Smooth muscle cell (in vitro differentiated cells): Measurements from ENCODE around the gene ILRUN. TPM values are rescaled to one million over a fixed set of nuclear protein-coding genes. Genes with fewer than 3 reads are reported as not detected.
"Not testable (repeated sequence)": the region's sequence is repeated elsewhere in the genome, so short reads cannot be mapped to it uniquely, and the experiment has no call there.

Source experiments
- DNase-seq: peaks from one replicate; lab custom pipeline; 2025; ENCODE audit not compliant: unreplicated experiment; lab: John Stamatoyannopoulos, UW
- H2AFZ ChIP-seq: fragments of 200-600 bp; sonication (generic); 2 replicates; pipeline ENCODE4 v1.6.0; 2016; ENCODE audit warnings: antibody characterized with exemption, low read depth, mild to moderate bottlenecking
- H3F3A ChIP-seq: fragments of 200-600 bp; sonication (generic); 2 replicates; pipeline ENCODE4 v1.6.0; 2017; ENCODE audit warnings: antibody characterized with exemption, low read depth
- H3K27ac ChIP-seq: fragments of 200-600 bp; sonication (generic); 2 replicates; pipeline ENCODE4 v1.5.1; 2016; ENCODE audit warnings: low read depth, mild to moderate bottlenecking
- H3K27me3 ChIP-seq: fragments of 200-600 bp; sonication (generic); 2 replicates; pipeline ENCODE4 v1.6.1; 2016; ENCODE audit warnings: low read depth, mild to moderate bottlenecking
- H3K36me3 ChIP-seq: fragments of 200-600 bp; sonication (generic); 2 replicates; pipeline ENCODE4 v1.5.1; 2016; ENCODE audit warnings: low read depth
- H3K4me1 ChIP-seq: fragments of 200-600 bp; sonication (generic); 2 replicates; pipeline ENCODE4 v1.5.1; 2016; ENCODE audit warnings: low read depth
- H3K4me2 ChIP-seq: fragments of 200-600 bp; sonication (generic); 2 replicates; pipeline ENCODE4 v1.6.0; 2016; ENCODE audit warnings: mild to moderate bottlenecking
- H3K4me3 ChIP-seq: fragments of 200-600 bp; sonication (generic); 2 replicates; pipeline ENCODE4 v1.5.1; 2016; ENCODE audit warnings: mild to moderate bottlenecking
- H3K79me2 ChIP-seq: fragments of 200-600 bp; sonication (generic); 2 replicates; pipeline ENCODE4 v1.6.0; 2016; ENCODE audit warnings: low read depth, mild to moderate bottlenecking
- H3K9ac ChIP-seq: fragments of 200-600 bp; sonication (generic); 2 replicates; pipeline ENCODE4 v1.6.0; 2016; ENCODE audit warnings: low read depth
- H3K9me3 ChIP-seq: fragments of 200-600 bp; sonication (generic); replicated peaks from 2 replicates; pipeline ENCODE4 v1.5.1; 2016; ENCODE audit warnings: low read depth
- H4K20me1 ChIP-seq: fragments of 200-600 bp; sonication (generic); 2 replicates; pipeline ENCODE4 v1.6.0; 2016; ENCODE audit warnings: low read depth
- CTCF ChIP-seq: fragments of 200-600 bp; sonication (generic); IDR thresholded peaks from 2 replicates; pipeline ENCODE4 v1.5.1; 2017; ENCODE audit warnings: borderline replicate concordance, mild to moderate bottlenecking, antibody characterized with exemption; ENCODE audit not compliant: insufficient read depth, poor library complexity, severe bottlenecking
- WGBS: methylation state at CpG from one replicate; pipeline ENCODE4 v1.1.7; 2016; ENCODE audit warnings: low lambda C conversion rate; 5-methylcytosine and 5-hydroxymethylcytosine counted together
- polyA plus RNA-seq: library from polyadenylated mRNA; unstranded; fragments of >200 nt; fragmentation: Nextera tagmentation; extraction: Ambion mirVana; gene quantifications from 2 replicates; pipeline ENCODE4 v1.2.1, GENCODE V29; 2016
- total RNA-seq: library from RNA; depleted of rRNA; stranded (reverse); fragments of >200 nt; gene quantifications from 2 replicates; pipeline ENCODE4 v1.2.3, GENCODE V29; 2014

ILRUN gene
- total and polyA plus RNA-seq, 2 experiments from 2014 or later = 7.5 to 23.9 TPM

- 91% methylated on average over 4 of the region's 4 CpGs for WGBS
Observed at GRCh38 chr6:34729631-34730470, 33.3 kb upstream of the ILRUN start.

GRCh38 chr6:34726055-34726454 lies 29.5 kb upstream of the ILRUN start:
- no peaks in the 10 kb centered on the region for H3K27me3 ChIP-seq
- no peaks in the 10 kb centered on the region for H3K4me1 ChIP-seq
- H4K20me1 ChIP-seq = no peaks in the 10 kb centered on the region
- no peak for DNase-seq
- H3K4me2 ChIP-seq = no peak overlapping the region
- H3K36me3 ChIP-seq = no peaks in the 10 kb centered on the region
- no peak overlapping the region for H2AFZ ChIP-seq
- no peak overlapping the region for H3K27ac ChIP-seq
- TF ChIP-seq CTCF = no peak
- no peaks in the 10 kb centered on the region for H3K9me3 ChIP-seq
- no peak overlapping the region for H3K9ac ChIP-seq
- H3K4me3 ChIP-seq = no peak overlapping the region
- no peaks in the 10 kb centered on the region for H3K79me2 ChIP-seq
- H3F3A ChIP-seq = no peaks in the 10 kb centered on the region
- 76% methylated on average over 1 of the region's 1 CpG for whole genome bisulfite sequencing

More at GRCh38 chr6:34729631-34730470, 33.3 kb upstream of the ILRUN start:
- Histone ChIP-seq H3K9ac (no peak overlapping the region), H3K9me3 (no peaks in the 10 kb centered on the region), H3K79me2 (no peaks in the 10 kb centered on the region), H3F3A (no peaks in the 10 kb centered on the region), H3K4me2 (no peak overlapping the region), H3K27ac (no peak overlapping the region), H4K20me1 (no peaks in the 10 kb centered on the region), H2AFZ (no peak overlapping the region), H3K36me3 (no peaks in the 10 kb centered on the region), H3K4me1 (no peaks in the 10 kb centered on the region), H3K4me3 (no peak overlapping the region), H3K27me3 (no peaks in the 10 kb centered on the region)
- DNase-seq = no peak
- no peak for TF ChIP-seq CTCF

GRCh38 chr6:34723203-34723602 lies 26.6 kb upstream of the ILRUN start:
- no peak overlapping the region for H3K4me2 ChIP-seq
- no peaks in the 10 kb centered on the region for H3K79me2 ChIP-seq
- H3K36me3 ChIP-seq = no peaks in the 10 kb centered on the region
- peaks cover 4% of the 10 kb centered on the region for H3F3A ChIP-seq
- TF ChIP-seq CTCF = no peak
- WGBS = 58% methylated on average over 2 of the region's 2 CpGs
- H3K27ac ChIP-seq = no peak overlapping the region
- peaks cover 13% of the 10 kb centered on the region for H3K4me1 ChIP-seq
- DNase-seq = no peak
- no peaks in the 10 kb centered on the region for H3K9me3 ChIP-seq
- H3K9ac ChIP-seq = no peak overlapping the region
- H3K27me3 ChIP-seq = no peaks in the 10 kb centered on the region
- no peak overlapping the region for H3K4me3 ChIP-seq
- H4K20me1 ChIP-seq = no peaks in the 10 kb centered on the region
- H2AFZ ChIP-seq = peak overlapping the region; percentile 55

- no peaks in the 10 kb centered on the region for H4K20me1 ChIP-seq
- peaks cover 4% of the 10 kb centered on the region for H3F3A ChIP-seq
- no peak for DNase-seq
- H2AFZ ChIP-seq = no peak overlapping the region
- no peaks in the 10 kb centered on the region for H3K79me2 ChIP-seq
- H3K4me1 ChIP-seq = peaks cover 13% of the 10 kb centered on the region
- H3K27me3 ChIP-seq = no peaks in the 10 kb centered on the region
- H3K27ac ChIP-seq = no peak overlapping the region
- no peak overlapping the region for H3K4me2 ChIP-seq
- no peak overlapping the region for H3K9ac ChIP-seq
- TF ChIP-seq CTCF = no peak
- no peaks in the 10 kb centered on the region for H3K9me3 ChIP-seq
- no peak overlapping the region for H3K4me3 ChIP-seq
- no peaks in the 10 kb centered on the region for H3K36me3 ChIP-seq
- 87% methylated on average over 8 of the region's 8 CpGs for WGBS
Observed at GRCh38 chr6:34722451-34722850, 25.9 kb upstream of the ILRUN start.

- not testable (repeated sequence) for H3F3A ChIP-seq, H3K27me3 ChIP-seq, H3K4me3 ChIP-seq, H2AFZ ChIP-seq, H3K9ac ChIP-seq, H4K20me1 ChIP-seq, H3K36me3 ChIP-seq, H3K27ac ChIP-seq, H3K79me2 ChIP-seq, DNase-seq, H3K9me3 ChIP-seq
- 23% methylated on average over 6 of the region's 6 CpGs for WGBS
- Histone ChIP-seq H3K4me1 (peaks cover 13% of the 10 kb centered on the region), H3K4me2 (peak overlapping the region; percentile 54)
Observed at GRCh38 chr6:34720160-34720559, 23.6 kb upstream of the ILRUN start.
